ENCODE results near the gene JARID2. TPM values are rescaled to one million over a fixed set of nuclear protein-coding genes. Genes with fewer than 3 reads are reported as not detected.
A peak's percentile ranks its signal among the peaks of the same experiment; 100 is the strongest.

Gene JARID2
- total and polyA plus RNA-seq, 10 of the 15 experiments (the other 5 are each of a cell fraction or from before 2014, with no cell fraction given), result 4.2 to 21.6 (median 11.7) TPM

GRCh38 chr6:15340775-15341174 lies 94.9 kb downstream of the JARID2 start:
- H3K4me3 ChIP-seq, result peak overlapping the region; percentile 6; the same call in 1 of the 2 replicates
- H3K4me2 ChIP-seq (ENCODE audit: control insufficient read depth, insufficient read depth), result peak overlapping the region; percentile 84
- in situ Hi-C loops (cut with MboI), result no loop called here
- no peaks in the 10 kb centered on the region for H3K36me3 ChIP-seq (ENCODE audit: control insufficient read depth in 2 of 2, insufficient read depth in 2 of 2, low read length in 1 of 2)
- peak; percentile 46; the same call in 1 of the 2 replicates for TF ChIP-seq SPI1 (IDR thresholded peaks at IDR 0.05; ENCODE audit: borderline replicate concordance, insufficient read depth, low read depth, low read length)
- TF ChIP-seq ETV6 (conservative IDR thresholded peaks at IDR 0.05 in 1 of 2, IDR thresholded peaks at IDR 0.05 in 1 of 2; ENCODE audit: borderline replicate concordance in 1 of 2, low read depth in 1 of 2), result peak in 1 of 2 experiments; percentile 49; a peak in 1 of 4 replicates
- TF ChIP-seq RELB (IDR thresholded peaks at IDR 0.05; ENCODE audit: low read depth), result peak; percentile 46; the same call in 1 of the 2 replicates
- TF ChIP-seq EED (IDR thresholded peaks at IDR 0.05; ENCODE audit: low read depth), result peak; percentile 33; the same call in 1 of the 2 replicates
- no peak for TF ChIP-seq ZNF207 (IDR thresholded peaks at IDR 0.05; ENCODE audit: borderline replicate concordance)
- peak; percentile 64 for TF ChIP-seq NR2F1 (conservative IDR thresholded peaks at IDR 0.05)
- no peak for TF ChIP-seq TCF7 (IDR thresholded peaks at IDR 0.05; ENCODE audit: borderline replicate concordance)
- 0 out of 2 replicates have a peak, but pooled peaks have one; percentile 28 for TF ChIP-seq ZNF687 (IDR thresholded peaks at IDR 0.05)
- peak; percentile 49; the same call in 1 of the 2 replicates for TF ChIP-seq GATAD2B (conservative IDR thresholded peaks at IDR 0.05; ENCODE audit: low read depth)
- TF ChIP-seq DPF2 (IDR thresholded peaks at IDR 0.05), result 0 out of 2 replicates have a peak, but pooled peaks have one; percentile 19
- peak; percentile 54 to 56; a peak in 2 of 4 replicates for TF ChIP-seq IKZF2 (IDR thresholded peaks at IDR 0.05)
- TF ChIP-seq ASH2L (IDR thresholded peaks at IDR 0.05; ENCODE audit: borderline replicate concordance, low read depth), result no peak
- TF ChIP-seq RAD51 (IDR thresholded peaks at IDR 0.05), result peak; percentile 70
- TF ChIP-seq MXI1 (IDR thresholded peaks at IDR 0.05; ENCODE audit: low read depth, low read length), result peak; percentile 30; the same call in 1 of the 2 replicates
- peak overlapping the region; percentile 80 for H3K27ac ChIP-seq (ENCODE audit: control insufficient read depth, insufficient read depth)
- FAIRE-seq, result no peak
- no peak for DNase-seq (ENCODE audit: low read depth, low spot score)
- POLR2A ChIA-PET, result interaction anchor here (1.0 to 1.7 kb wide), 5 partner anchors 9 to 47 kb away, joined by 3 to 8 read pairs (median 3); no protein-coding TSS in a partner anchor
- H3K9ac ChIP-seq (ENCODE audit: control insufficient read depth, insufficient read depth, low read length), result peak overlapping the region; percentile 45
- peak; percentile 72 for ATAC-seq
- WGBS (ENCODE audit: insufficient coverage, insufficient replicate concordance, low lambda C conversion rate, missing lambda C conversion rate), result 44% methylated on average over 4 of the region's 4 CpGs
- H3K79me2 ChIP-seq (ENCODE audit: control insufficient read depth, insufficient read depth, low read length), result peaks cover 95% of the 10 kb centered on the region
- SMC1A ChIA-PET (ENCODE audit: uncharacterized antibody, unreplicated experiment), result interaction anchor here (0.7 to 3.3 kb wide), 15 partner anchors 9 to 123 kb away, joined by 3 to 13 read pairs (median 5); no protein-coding TSS in a partner anchor
- BruUV-seq (replicated peaks), result no TSS peak
- peaks cover 50% of the 10 kb centered on the region for H3K4me1 ChIP-seq (ENCODE audit: control insufficient read depth, insufficient read depth, low read length)
- H3K27me3 ChIP-seq (replicated peaks in 1 of 2; ENCODE audit: control insufficient read depth in 2 of 2, insufficient read depth in 2 of 2, low read length in 1 of 2), result no peaks in the 10 kb centered on the region
- intact Hi-C loops (cut with micrococcal nuclease; ENCODE audit: unreplicated experiment), result no loop called here
- CTCF ChIA-PET, result interaction anchor here (1.1 to 1.8 kb wide), 6 partner anchors 8 to 48 kb away, joined by 3 to 5 read pairs (median 4); no protein-coding TSS in a partner anchor
- no peaks in the 10 kb centered on the region for H4K20me1 ChIP-seq (ENCODE audit: control insufficient read depth, insufficient read depth)
- H2AFZ ChIP-seq (ENCODE audit: control insufficient read depth, low read depth, low read length), result no peak overlapping the region
- RAD21 ChIA-PET (ENCODE audit: unreplicated experiment), result interaction anchor here (0.6 to 1.4 kb wide), 7 partner anchors 9 to 87 kb away, joined by 3 to 5 read pairs (median 4); no protein-coding TSS in a partner anchor
- no peaks in the 10 kb centered on the region for H3K9me3 ChIP-seq (replicated peaks; ENCODE audit: control insufficient read depth, insufficient read depth, low read length)
